K562 (cell line): ENCODE measurements around the gene COL15A1. TPM values are rescaled to one million over a fixed set of nuclear protein-coding genes. Genes with fewer than 3 reads are reported as not detected.
A peak's percentile ranks its signal among the peaks of the same experiment; 100 is the strongest.

Experiments used
- ATF3 ChIP-seq, 2 experiments: fragments of 450-650 bp in 1 of 2; sonication (generic) in 1 of 2; formaldehyde crosslinking in 1 of 2; IDR thresholded peaks in 1 of 2; conservative IDR thresholded peaks in 1 of 2; 2 replicates each; pipeline versions ENCODE4 v1.6.1 to v1.8.1; 2016 to 2023; ENCODE audit warnings: mild to moderate bottlenecking in 2 of 2, moderate library complexity in 2 of 2, inconsistent platforms in 1 of 2, missing genetic modification reagents in 1 of 2
- BRF2 ChIP-seq: IDR thresholded peaks from 3 replicates; pipeline ENCODE4 v1.6.1; 2011; ENCODE audit warnings: borderline replicate concordance, mild to moderate bottlenecking; ENCODE audit not compliant: insufficient read length, insufficient read depth
- CCNT2 ChIP-seq: IDR thresholded peaks from 2 replicates; pipeline ENCODE4 v1.6.1; 2011; ENCODE audit warnings: borderline replicate concordance, low read depth, mild to moderate bottlenecking, moderate library complexity, mixed read lengths, low read length; ENCODE audit not compliant: insufficient read length; ENCODE audit errors: extremely low read depth
- DDX20 ChIP-seq: fragments of 450-650 bp; IDR thresholded peaks from 2 replicates; pipeline ENCODE4 v1.6.1; 2016; ENCODE audit warnings: missing genetic modification characterization, low read depth, mild to moderate bottlenecking, missing compliant biosample characterization, moderate library complexity
- FOXK2 ChIP-seq, 2 experiments: fragments of 450-650 bp; IDR thresholded peaks in 1 of 2; conservative IDR thresholded peaks in 1 of 2; 2 replicates each; pipeline ENCODE4 v1.6.1; 2016; ENCODE audit warnings: low read depth in 2 of 2, mild to moderate bottlenecking in 1 of 2
- HINFP ChIP-seq: fragments of 450-650 bp; conservative IDR thresholded peaks from 2 replicates; pipeline ENCODE4 v1.6.1; 2016; ENCODE audit warnings: missing genetic modification characterization, low read depth, mild to moderate bottlenecking, control low read depth, missing compliant biosample characterization
- IRF9 ChIP-seq: fragments of 450-650 bp; IDR thresholded peaks from 2 replicates; pipeline ENCODE4 v1.6.1; 2016; ENCODE audit warnings: missing biosample characterization, missing genetic modification characterization
- MAFK ChIP-seq: IDR thresholded peaks from 2 replicates; pipeline ENCODE4 v1.6.1; 2011; ENCODE audit warnings: low read length, improper control_type of control experiment
- NCOA4 ChIP-seq: fragments of 450-650 bp; IDR thresholded peaks from 2 replicates; pipeline ENCODE4 v1.6.1; 2018; ENCODE audit warnings: mild to moderate bottlenecking; ENCODE audit not compliant: partially characterized antibody
- NEUROD1 ChIP-seq: fragments of 150-350 bp; IDR thresholded peaks from 2 replicates; pipeline ENCODE4 v1.6.1; 2014; ENCODE audit warnings: borderline replicate concordance, low read length, low read depth; ENCODE audit not compliant: partially characterized antibody
- NR2F6 ChIP-seq: fragments of 450-650 bp; formaldehyde crosslinking; IDR thresholded peaks from 2 replicates; pipeline ENCODE4 v1.4.0; 2020; ENCODE audit warnings: mild to moderate bottlenecking
- SNRNP70 ChIP-seq: fragments of 200-400 bp; formaldehyde crosslinking; optimal IDR thresholded peaks from 2 replicates; pipeline ENCODE3; 2017; ENCODE audit warnings: low read depth, low read length
- SRSF3 ChIP-seq: fragments of 200-400 bp; formaldehyde crosslinking; IDR thresholded peaks from 2 replicates; pipeline ENCODE4 v1.6.1; 2016; ENCODE audit warnings: mild to moderate bottlenecking, low read length, moderate library complexity; ENCODE audit not compliant: insufficient read depth
- WHSC1 ChIP-seq: IDR thresholded peaks from one replicate; pipeline ENCODE4 v1.6.1; 2012; ENCODE audit warnings: low read length, control low read depth, inconsistent platforms
- polyA plus RNA-seq, 8 experiments: library from polyadenylated mRNA; depleted of rRNA in 4 of 8; stranded (reverse) in 5 of 8; unstranded in 3 of 8; fragments of >200 nt; fragmentation: Nextera tagmentation in 2 of 8; fragmentation: Illumina TruSeq in 1 of 8; extraction: Ambion mirVana in 2 of 8; extraction: Trizol in 1 of 8; gene quantifications; 2 replicates each; pipeline versions ENCODE4 v1.2.1 to v1.2.3, GENCODE V29; 2011 to 2014; ENCODE audit warnings: inconsistent platforms in 1 of 8, missing spikeins in 1 of 8
- total RNA-seq, 7 experiments: library from RNA; depleted of rRNA in 6 of 7; stranded (reverse); fragments of >200 nt in 6 of 7; fragmentation: Illumina TruSeq in 2 of 7; extraction: Trizol in 2 of 7; gene quantifications; 2 replicates each; pipeline versions ENCODE4 v1.2.1 to v1.2.3, GENCODE V29; 2011 to 2021; ENCODE audit warnings: low replicate concordance in 1 of 7
- TF ChIP-seq, protein P1 (sequence below), 2 experiments: fragments of 450-650 bp; IDR thresholded peaks; 2 replicates each; pipeline ENCODE4 v1.6.1; 2018; ENCODE audit warnings: mild to moderate bottlenecking in 2 of 2, low read depth in 1 of 2; ENCODE audit not compliant: partially characterized antibody in 2 of 2

The COL15A1 gene
- total and polyA plus RNA-seq, 9 of the 15 experiments (the other 6 are each of a cell fraction or from before 2014, with no cell fraction given): 0.46 to 5.1 (median 2.6) TPM

DNA sequence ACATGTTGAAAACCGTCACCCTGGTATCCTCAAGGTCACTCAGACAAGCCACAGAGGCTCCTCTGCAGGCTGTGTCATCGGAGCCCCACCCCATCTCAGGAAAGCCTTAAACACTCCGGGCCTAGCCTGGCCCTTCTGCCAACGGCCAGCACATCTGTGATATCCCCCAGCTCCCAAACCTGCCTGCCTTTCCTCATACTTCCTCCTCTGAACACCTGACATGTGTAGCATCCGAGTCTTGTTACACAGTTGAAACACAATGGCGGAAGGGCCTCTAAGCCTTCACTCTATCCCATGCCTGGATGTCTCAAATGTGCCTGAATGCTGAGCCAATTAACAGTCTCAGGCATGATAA is 128.3 kb downstream of the COL15A1 start (continued):
- TF ChIP-seq BRF2 (no peak), WHSC1 (no peak), SRSF3 (no peak), DDX20 (tag) (no peak), ATF3 (IDR thresholded peaks at IDR 0.05) (no peak), ATF3 (CRISPR knock-in tag; conservative IDR thresholded peaks at IDR 0.05) (no peak), IRF9 (0 out of 2 replicates have a peak, but pooled peaks have one; percentile 10), NEUROD1 (no peak), NCOA4 (no peak), HINFP (tag) (no peak), FOXK2 (conservative IDR thresholded peaks at IDR 0.05 in 1 of 2, IDR thresholded peaks at IDR 0.05 in 1 of 2; ENCODE audit: low read depth in 2 of 2) (no peak), CCNT2 (no peak), SNRNP70 (no peak), NR2F6 (no peak), MAFK (no peak)
- TF ChIP-seq, protein P1, sequence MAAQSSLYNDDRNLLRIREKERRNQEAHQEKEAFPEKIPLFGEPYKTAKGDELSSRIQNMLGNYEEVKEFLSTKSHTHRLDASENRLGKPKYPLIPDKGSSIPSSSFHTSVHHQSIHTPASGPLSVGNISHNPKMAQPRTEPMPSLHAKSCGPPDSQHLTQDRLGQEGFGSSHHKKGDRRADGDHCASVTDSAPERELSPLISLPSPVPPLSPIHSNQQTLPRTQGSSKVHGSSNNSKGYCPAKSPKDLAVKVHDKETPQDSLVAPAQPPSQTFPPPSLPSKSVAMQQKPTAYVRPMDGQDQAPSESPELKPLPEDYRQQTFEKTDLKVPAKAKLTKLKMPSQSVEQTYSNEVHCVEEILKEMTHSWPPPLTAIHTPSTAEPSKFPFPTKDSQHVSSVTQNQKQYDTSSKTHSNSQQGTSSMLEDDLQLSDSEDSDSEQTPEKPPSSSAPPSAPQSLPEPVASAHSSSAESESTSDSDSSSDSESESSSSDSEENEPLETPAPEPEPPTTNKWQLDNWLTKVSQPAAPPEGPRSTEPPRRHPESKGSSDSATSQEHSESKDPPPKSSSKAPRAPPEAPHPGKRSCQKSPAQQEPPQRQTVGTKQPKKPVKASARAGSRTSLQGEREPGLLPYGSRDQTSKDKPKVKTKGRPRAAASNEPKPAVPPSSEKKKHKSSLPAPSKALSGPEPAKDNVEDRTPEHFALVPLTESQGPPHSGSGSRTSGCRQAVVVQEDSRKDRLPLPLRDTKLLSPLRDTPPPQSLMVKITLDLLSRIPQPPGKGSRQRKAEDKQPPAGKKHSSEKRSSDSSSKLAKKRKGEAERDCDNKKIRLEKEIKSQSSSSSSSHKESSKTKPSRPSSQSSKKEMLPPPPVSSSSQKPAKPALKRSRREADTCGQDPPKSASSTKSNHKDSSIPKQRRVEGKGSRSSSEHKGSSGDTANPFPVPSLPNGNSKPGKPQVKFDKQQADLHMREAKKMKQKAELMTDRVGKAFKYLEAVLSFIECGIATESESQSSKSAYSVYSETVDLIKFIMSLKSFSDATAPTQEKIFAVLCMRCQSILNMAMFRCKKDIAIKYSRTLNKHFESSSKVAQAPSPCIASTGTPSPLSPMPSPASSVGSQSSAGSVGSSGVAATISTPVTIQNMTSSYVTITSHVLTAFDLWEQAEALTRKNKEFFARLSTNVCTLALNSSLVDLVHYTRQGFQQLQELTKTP (IDR thresholded peaks at IDR 0.05; ENCODE audit: low read depth in 1 of 2, partially characterized antibody in 2 of 2): no peak
